ENCODE results near the gene SCG3. TPM values are rescaled to one million over a fixed set of nuclear protein-coding genes. Genes with fewer than 3 reads are reported as not detected.

Gene SCG3
- total RNA-seq, 2 experiments from 2014 or later = not detected

GRCh38 chr15:51706926-51707608, 25.8 kb downstream of the SCG3 start:
- H3K36me3 Mint-ChIP-seq (ENCODE audit: low read depth) = no peaks in the 10 kb centered on the region
- H3K27me3 Mint-ChIP-seq = peaks cover 1% of the 10 kb centered on the region
- no peaks in the 10 kb centered on the region for H3K4me1 Mint-ChIP-seq (ENCODE audit: low read depth)
- ATAC-seq = no peak
- DNase-seq = no peak
- no peaks in the 10 kb centered on the region for H3K9me3 Mint-ChIP-seq
- ChIA-PET POLR2A (interaction anchor here (0.6 kb wide), 1 partner anchor 382 kb away, joined by 3 read pairs; no protein-coding TSS in a partner anchor), CTCF (interaction anchor here (1.7 kb wide), 1 partner anchor 57 kb away, joined by 8 read pairs; no protein-coding TSS in a partner anchor)
- intact Hi-C loops (cut with micrococcal nuclease) = no loop called here
- H3K4me3 Mint-ChIP-seq = no peak overlapping the region
- TF ChIP-seq CTCF (IDR thresholded peaks at IDR 0.05) = no peak
- H3K27ac Mint-ChIP-seq = no peak overlapping the region

DNA sequence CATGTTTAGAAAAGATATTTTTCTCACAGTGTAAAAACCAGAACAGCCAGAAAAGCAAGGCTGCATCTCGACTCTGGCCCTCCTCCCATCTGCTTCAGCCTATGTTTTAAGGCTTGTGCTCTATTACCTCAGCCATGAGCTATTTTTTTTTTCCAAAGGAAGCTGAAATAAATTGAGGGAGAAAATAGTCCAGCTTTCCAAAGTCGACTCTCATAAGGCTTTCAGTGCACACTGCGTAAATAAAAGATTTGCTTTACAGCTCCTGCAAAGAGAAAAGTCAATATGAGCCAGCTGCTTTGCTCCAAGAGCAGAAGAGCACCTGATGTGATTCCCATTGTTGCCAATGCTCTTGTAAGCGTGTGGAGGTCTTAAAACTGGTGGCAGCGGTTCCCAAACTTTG, 26.7 kb downstream of the SCG3 start:
- DNase-seq (no peak), ATAC-seq (no peak)
- Mint-ChIP-seq H3K4me3 (no peak overlapping the region), H3K9me3 (no peaks in the 10 kb centered on the region), H3K4me1 (ENCODE audit: low read depth) (no peaks in the 10 kb centered on the region), H3K36me3 (ENCODE audit: low read depth) (no peaks in the 10 kb centered on the region), H3K27ac (no peak overlapping the region), H3K27me3 (peaks cover 1% of the 10 kb centered on the region)
- TF ChIP-seq CTCF (IDR thresholded peaks at IDR 0.05) = no peak
- ChIA-PET CTCF (no interaction called here), POLR2A (no interaction called here)
- intact Hi-C loops (cut with micrococcal nuclease) = no loop called here

GRCh38 chr15:51709031-51709430, 27.7 kb downstream of the SCG3 start:
- DNase-seq (no peak), ATAC-seq (no peak)
- H3K9me3 Mint-ChIP-seq = no peaks in the 10 kb centered on the region
- H3K27ac Mint-ChIP-seq = no peak overlapping the region
- TF ChIP-seq CTCF (IDR thresholded peaks at IDR 0.05) = no peak
- H3K4me3 Mint-ChIP-seq = no peak overlapping the region
- POLR2A ChIA-PET = no interaction called here
- H3K4me1 Mint-ChIP-seq (ENCODE audit: low read depth) = no peaks in the 10 kb centered on the region
- peaks cover 1% of the 10 kb centered on the region for H3K27me3 Mint-ChIP-seq
- intact Hi-C loops (cut with micrococcal nuclease) = no loop called here
- no peaks in the 10 kb centered on the region for H3K36me3 Mint-ChIP-seq (ENCODE audit: low read depth)
- CTCF ChIA-PET = interaction anchor here (1.0 kb wide), 2 partner anchors 10 to 68 kb away, joined by 3 read pairs; no protein-coding TSS in a partner anchor

- Mint-ChIP-seq H3K9me3 (no peaks in the 10 kb centered on the region), H3K36me3 (ENCODE audit: low read depth) (no peaks in the 10 kb centered on the region), H3K27ac (no peak overlapping the region), H3K4me3 (no peak overlapping the region), H3K4me1 (ENCODE audit: low read depth) (no peaks in the 10 kb centered on the region), H3K27me3 (no peaks in the 10 kb centered on the region)
- ATAC-seq (no peak), DNase-seq (no peak)
- CTCF ChIA-PET = no interaction called here
- intact Hi-C loops (cut with micrococcal nuclease) = no loop called here
- TF ChIP-seq CTCF (IDR thresholded peaks at IDR 0.05) = no peak
- POLR2A ChIA-PET = no interaction called here
Observed at GRCh38 chr15:51714162-51714561, 32.9 kb downstream of the SCG3 start.

- no peaks in the 10 kb centered on the region for H3K36me3 Mint-ChIP-seq (ENCODE audit: low read depth)
- POLR2A ChIA-PET = no interaction called here
- ATAC-seq = no peak
- no peaks in the 10 kb centered on the region for H3K9me3 Mint-ChIP-seq
- no peak for DNase-seq
- TF ChIP-seq CTCF (IDR thresholded peaks at IDR 0.05) = no peak
- H3K27ac Mint-ChIP-seq = no peak overlapping the region
- no peak overlapping the region for H3K4me3 Mint-ChIP-seq
- H3K27me3 Mint-ChIP-seq = no peaks in the 10 kb centered on the region
- CTCF ChIA-PET = no interaction called here
- H3K4me1 Mint-ChIP-seq (ENCODE audit: low read depth) = no peaks in the 10 kb centered on the region
- intact Hi-C loops (cut with micrococcal nuclease) = no loop called here
Observed at GRCh38 chr15:51714911-51715310, 33.6 kb downstream of the SCG3 start.

Data from activated CD8-positive, alpha-beta T cell treated with anti-CD3 and anti-CD28 coated beads for 36 hours (primary cell).